GM21786 (cell line): Measurements from ENCODE around the gene DHRS9.
A peak's percentile ranks its signal among the peaks of the same experiment; 100 is the strongest.

Experiments
- ATAC-seq: cut with Tn5 transposase; IDR thresholded peaks from one replicate; pipeline ENCODE4 v1.9.1; 2021; ENCODE audit not compliant: unreplicated experiment

DHRS9 gene

GRCh38 chr2:169065422-169065821 is 3.9 kb upstream of the DHRS9 start:
- no peak for ATAC-seq

GRCh38 chr2:169065864-169066517 is 3.4 kb upstream of the DHRS9 start:
- ATAC-seq = no peak

- ATAC-seq = no peak
These were observed 2.5 kb upstream of the DHRS9 start for GRCh38 chr2:169066897-169067296.

GRCh38 chr2:169069833-169070232 is 470 bp downstream of the DHRS9 start:
- no peak for ATAC-seq

- ATAC-seq = no peak
These were observed 2.1 kb downstream of the DHRS9 start for GRCh38 chr2:169071455-169071854.

GRCh38 chr2:169072163-169072925 is 3.0 kb downstream of the DHRS9 start:
- ATAC-seq = no peak

GRCh38 chr2:169073211-169073962 is 4.0 kb downstream of the DHRS9 start:
- ATAC-seq = no peak

GRCh38 chr2:169073963-169074751 is 4.8 kb downstream of the DHRS9 start:
- ATAC-seq = no peak

- no peak for ATAC-seq
These were observed 8.4 kb downstream of the DHRS9 start for GRCh38 chr2:169077674-169078240.

- ATAC-seq = peak; percentile 83
These were observed 11.1 kb downstream of the DHRS9 start for GRCh38 chr2:169080250-169081069.

- ATAC-seq = no peak
These were observed 12.2 kb downstream of the DHRS9 start for GRCh38 chr2:169081551-169081950.

- ATAC-seq = peak; percentile 47
These were observed 13.6 kb downstream of the DHRS9 start for GRCh38 chr2:169082995-169083394.

- ATAC-seq = no peak
These were observed 17.6 kb downstream of the DHRS9 start for GRCh38 chr2:169086893-169087467.

- no peak for ATAC-seq
These were observed 18.5 kb downstream of the DHRS9 start for GRCh38 chr2:169087757-169088379.

GRCh38 chr2:169089182-169089581 is 19.8 kb downstream of the DHRS9 start:
- ATAC-seq = no peak

GRCh38 chr2:169090133-169090820 is 20.9 kb downstream of the DHRS9 start:
- no peak for ATAC-seq

- ATAC-seq = no peak
These were observed 21.9 kb downstream of the DHRS9 start for GRCh38 chr2:169091256-169091655.

- no peak for ATAC-seq
These were observed 22.6 kb downstream of the DHRS9 start for GRCh38 chr2:169091761-169092519.
